ENCODE data around the gene FCHO2. TPM values are rescaled to one million over a fixed set of nuclear protein-coding genes. Genes with fewer than 3 reads are reported as not detected.
"Not testable (repeated sequence)": the region's sequence is repeated elsewhere in the genome, so short reads cannot be mapped to it uniquely, and the experiment has no call there.

FCHO2 gene
- total and polyA plus RNA-seq, 4 donors = 13.1 to 57.5 (median 31.2) TPM

DNA sequence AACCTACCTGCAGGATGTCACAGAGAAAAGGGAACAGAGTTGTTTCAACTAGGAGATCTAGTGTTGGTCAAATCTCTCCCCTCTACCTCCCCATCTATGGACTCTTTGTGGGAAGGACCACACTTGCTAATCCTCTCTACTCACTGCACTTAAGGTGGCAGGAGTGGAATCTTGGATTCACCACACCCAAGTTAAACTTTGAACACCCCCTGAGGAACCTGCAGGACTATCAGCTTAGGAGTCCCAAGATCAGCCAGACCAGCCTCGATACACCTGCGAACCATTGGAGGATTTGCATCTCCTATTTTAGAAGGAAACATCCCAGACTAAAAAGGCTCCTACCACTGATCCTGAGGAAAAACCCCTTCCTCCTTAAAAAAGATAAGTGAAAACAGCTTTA, 23.2 kb upstream of the FCHO2 start:
- H3K9me3 ChIP-seq (ENCODE audit: control insufficient read depth, low read length); H3K4me3 ChIP-seq (ENCODE audit: low read length in 2 of 2); H3K36me3 ChIP-seq (ENCODE audit: control insufficient read depth in 1 of 2, insufficient read depth in 2 of 2, low read length in 1 of 2); H3K27ac ChIP-seq (ENCODE audit: low read depth in 1 of 2, low read length in 2 of 2); ATAC-seq (ENCODE audit: low FRiP score); DNase-seq; H3K4me1 ChIP-seq (ENCODE audit: control insufficient read depth in 1 of 2, insufficient read depth in 2 of 2, low read length in 2 of 2); H3K27me3 ChIP-seq (ENCODE audit: control insufficient read depth in 1 of 2, insufficient read depth in 2 of 2, low read length in 1 of 2); intact Hi-C loops (cut with DNase I): not testable (repeated sequence)
- 95 to 97% methylated on average over 2 of the region's 2 CpGs for WGBS, 2 donors

DNA sequence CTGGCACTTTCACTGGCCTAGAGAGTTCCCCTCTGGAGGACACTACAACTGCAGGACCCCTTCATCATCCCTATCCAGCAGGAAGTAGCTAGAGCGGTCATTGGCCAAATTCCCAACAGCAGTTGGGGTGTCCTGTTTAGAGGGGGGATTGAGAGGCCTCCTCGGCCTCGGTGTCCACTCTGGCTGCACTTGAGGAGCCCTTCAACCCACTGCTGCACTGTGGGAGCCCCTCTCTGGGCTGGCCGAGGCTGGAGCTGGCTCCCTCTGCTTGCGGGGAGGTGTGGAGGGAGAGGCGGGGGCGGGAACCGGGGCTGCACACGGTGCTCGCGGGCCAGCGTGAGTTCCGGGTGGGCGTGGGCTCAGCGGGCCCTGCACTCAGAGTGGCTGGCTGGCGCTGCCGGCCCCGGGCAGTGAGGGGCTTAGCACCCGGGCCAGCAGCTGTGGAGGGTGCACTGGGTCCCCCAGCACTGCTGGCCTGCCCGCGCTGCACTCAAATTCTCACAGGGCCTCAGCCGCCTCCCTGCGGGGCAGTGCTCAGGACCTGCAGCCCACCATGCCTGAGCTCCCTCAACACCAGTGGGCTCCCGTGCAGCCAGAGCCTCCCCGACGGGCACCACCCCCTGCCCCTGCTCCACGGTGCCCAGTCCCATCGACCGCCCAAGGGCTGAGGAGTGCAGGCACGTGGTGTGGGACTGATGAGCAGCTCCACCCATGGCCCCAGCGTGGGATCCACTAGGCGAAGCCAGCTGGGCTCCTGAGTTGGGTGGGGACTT, 20.7 kb upstream of the FCHO2 start:
- WGBS, 2 donors = 97 to 98% methylated on average over 27 to 32 of the region's 32 CpGs
- H3K36me3 ChIP-seq (ENCODE audit: control insufficient read depth in 1 of 2, insufficient read depth in 2 of 2, low read length in 1 of 2); H3K9me3 ChIP-seq (ENCODE audit: control insufficient read depth, low read length); H3K4me1 ChIP-seq (ENCODE audit: control insufficient read depth in 1 of 2, insufficient read depth in 2 of 2, low read length in 2 of 2); intact Hi-C loops (cut with DNase I); H3K27me3 ChIP-seq (ENCODE audit: control insufficient read depth in 1 of 2, insufficient read depth in 2 of 2, low read length in 1 of 2); H3K27ac ChIP-seq (ENCODE audit: low read depth in 1 of 2, low read length in 2 of 2); ATAC-seq (ENCODE audit: low FRiP score); H3K4me3 ChIP-seq (ENCODE audit: low read length in 2 of 2); DNase-seq: not testable (repeated sequence)

DNA sequence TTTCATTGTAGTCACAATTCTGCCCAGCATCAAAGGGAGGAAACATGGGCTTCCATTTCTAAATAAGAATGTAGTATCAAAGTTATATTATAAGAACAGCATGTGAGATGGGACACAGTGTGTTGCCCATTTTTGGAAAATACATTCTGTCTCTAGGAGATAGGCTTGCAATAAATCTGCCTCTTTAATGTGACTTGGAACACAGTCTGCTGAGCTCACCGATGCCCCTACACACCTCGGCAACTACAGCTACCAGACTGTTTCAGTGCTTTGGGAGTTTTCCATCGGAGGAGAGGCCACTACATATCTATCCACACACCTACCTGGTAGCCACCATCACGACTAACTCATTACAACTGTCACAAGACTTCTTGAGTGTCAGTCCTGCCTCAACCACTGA, 18.9 kb upstream of the FCHO2 start:
- Histone ChIP-seq H3K4me1 (ENCODE audit: control insufficient read depth in 1 of 2, insufficient read depth in 2 of 2, low read length in 2 of 2) (no peaks in the 10 kb centered on the region), H3K27ac (ENCODE audit: low read depth in 1 of 2, low read length in 2 of 2) (no peak overlapping the region), H3K9me3 (ENCODE audit: control insufficient read depth, low read length) (peaks cover 1% of the 10 kb centered on the region), H3K4me3 (ENCODE audit: low read length in 2 of 2) (no peak overlapping the region), H3K36me3 (ENCODE audit: control insufficient read depth in 1 of 2, insufficient read depth in 2 of 2, low read length in 1 of 2) (no peaks in the 10 kb centered on the region), H3K27me3 (ENCODE audit: control insufficient read depth in 1 of 2, insufficient read depth in 2 of 2, low read length in 1 of 2) (no peaks in the 10 kb centered on the region)
- 91 to 93% methylated on average over 4 of the region's 4 CpGs for WGBS, 2 donors
- no peak for ATAC-seq (ENCODE audit: low FRiP score)
- DNase-seq = no peak
- intact Hi-C loops (cut with DNase I) = no loop called here

DNA sequence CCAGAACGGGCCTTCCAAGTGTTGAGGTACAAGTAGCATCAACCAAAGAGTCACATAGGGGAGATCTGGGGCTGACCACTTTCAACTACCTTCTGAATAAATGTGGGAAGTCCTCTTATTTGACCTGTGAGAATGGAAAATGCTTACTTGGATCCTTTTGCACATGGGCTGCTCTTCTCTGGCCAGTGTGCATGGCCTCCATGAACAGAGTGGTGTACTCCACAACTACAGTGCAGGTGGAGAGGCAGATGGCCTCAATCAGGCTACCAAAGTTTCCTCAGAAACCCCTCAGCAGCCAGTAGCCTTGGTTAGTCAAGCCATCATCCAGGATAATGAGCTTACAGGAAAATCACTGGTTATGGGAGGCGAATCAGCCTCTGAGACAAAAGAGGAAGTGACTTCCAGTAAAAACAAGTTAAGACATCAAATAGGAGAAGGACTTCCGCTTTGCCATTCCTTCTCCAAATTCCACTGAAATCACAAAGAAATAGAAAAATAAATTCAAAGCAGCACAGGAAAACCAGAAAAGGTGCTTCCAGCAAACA, 18.3 kb upstream of the FCHO2 start:
- no peak overlapping the region for H3K4me3 ChIP-seq (ENCODE audit: low read length in 2 of 2)
- no peaks in the 10 kb centered on the region for H3K27me3 ChIP-seq (ENCODE audit: control insufficient read depth in 1 of 2, insufficient read depth in 2 of 2, low read length in 1 of 2)
- no peak overlapping the region for H3K27ac ChIP-seq (ENCODE audit: low read depth in 1 of 2, low read length in 2 of 2)
- no peak for ATAC-seq (ENCODE audit: low FRiP score)
- no peaks in the 10 kb centered on the region for H3K36me3 ChIP-seq (ENCODE audit: control insufficient read depth in 1 of 2, insufficient read depth in 2 of 2, low read length in 1 of 2)
- intact Hi-C loops (cut with DNase I) = no loop called here
- peaks cover 1% of the 10 kb centered on the region for H3K9me3 ChIP-seq (ENCODE audit: control insufficient read depth, low read length)
- DNase-seq = no peak
- no peaks in the 10 kb centered on the region for H3K4me1 ChIP-seq (ENCODE audit: control insufficient read depth in 1 of 2, insufficient read depth in 2 of 2, low read length in 2 of 2)
- 72 to 80% methylated on average over 3 of the region's 3 CpGs for WGBS, 2 donors

DNA sequence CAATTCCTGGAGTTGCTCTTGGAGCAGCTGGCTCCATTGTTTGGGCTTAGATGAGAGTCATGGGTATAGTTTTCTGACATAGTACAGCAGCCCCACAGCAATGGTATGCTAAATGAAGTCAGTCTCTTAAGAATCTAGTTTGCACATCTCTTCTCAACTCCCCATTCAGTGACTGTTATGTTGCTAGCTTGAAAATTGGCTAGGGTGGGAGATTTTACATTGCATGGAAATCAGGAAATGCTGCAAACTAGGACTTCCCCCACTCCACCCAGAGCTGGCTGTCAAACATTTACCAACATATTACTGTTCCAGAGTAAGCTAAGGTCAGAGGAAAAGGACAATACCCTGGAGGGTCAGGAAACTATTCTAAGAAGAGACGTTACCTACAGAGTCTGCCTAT, 17.6 kb upstream of the FCHO2 start:
- WGBS, 2 donors = 39 to 43% methylated on average over 1 of the region's 1 CpG
- Histone ChIP-seq H3K27ac (ENCODE audit: low read depth in 1 of 2, low read length in 2 of 2) (no peak overlapping the region), H3K27me3 (ENCODE audit: control insufficient read depth in 1 of 2, insufficient read depth in 2 of 2, low read length in 1 of 2) (no peaks in the 10 kb centered on the region), H3K4me3 (ENCODE audit: low read length in 2 of 2) (no peak overlapping the region), H3K9me3 (ENCODE audit: control insufficient read depth, low read length) (peaks cover 1% of the 10 kb centered on the region), H3K36me3 (ENCODE audit: control insufficient read depth in 1 of 2, insufficient read depth in 2 of 2, low read length in 1 of 2) (no peaks in the 10 kb centered on the region), H3K4me1 (ENCODE audit: control insufficient read depth in 1 of 2, insufficient read depth in 2 of 2, low read length in 2 of 2) (no peaks in the 10 kb centered on the region)
- intact Hi-C loops (cut with DNase I) = no loop called here
- no peak for DNase-seq
- no peak for ATAC-seq (ENCODE audit: low FRiP score)

DNA sequence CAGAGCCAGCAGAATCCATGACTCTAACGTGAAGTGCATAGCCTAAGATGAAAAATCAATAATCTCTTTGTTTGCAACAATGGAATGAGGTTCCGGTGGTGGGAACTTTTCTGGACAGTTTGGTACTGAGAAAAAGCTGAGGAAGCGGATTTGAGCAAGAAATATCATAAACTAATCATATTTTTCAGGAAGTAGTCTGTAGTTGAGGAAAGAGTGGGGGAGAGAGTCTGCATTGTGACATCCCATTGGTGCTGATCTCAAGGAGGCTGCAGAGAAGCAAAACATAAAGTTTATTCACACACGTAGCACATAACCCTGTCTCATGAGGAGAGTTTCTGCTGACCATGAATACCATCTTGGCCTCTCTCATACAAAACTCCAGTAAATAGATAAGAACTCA, 15.8 kb upstream of the FCHO2 start:
- no peaks in the 10 kb centered on the region for H3K36me3 ChIP-seq (ENCODE audit: control insufficient read depth in 1 of 2, insufficient read depth in 2 of 2, low read length in 1 of 2)
- no peak for DNase-seq
- no peaks in the 10 kb centered on the region for H3K27me3 ChIP-seq (ENCODE audit: control insufficient read depth in 1 of 2, insufficient read depth in 2 of 2, low read length in 1 of 2)
- no peak overlapping the region for H3K27ac ChIP-seq (ENCODE audit: low read depth in 1 of 2, low read length in 2 of 2)
- intact Hi-C loops (cut with DNase I) = no loop called here
- 62 to 69% methylated on average over 4 of the region's 4 CpGs for WGBS, 2 donors
- no peaks in the 10 kb centered on the region for H3K9me3 ChIP-seq (ENCODE audit: control insufficient read depth, low read length)
- H3K4me3 ChIP-seq (ENCODE audit: low read length in 2 of 2) = no peak overlapping the region
- ATAC-seq (ENCODE audit: low FRiP score) = no peak
- H3K4me1 ChIP-seq (ENCODE audit: control insufficient read depth in 1 of 2, insufficient read depth in 2 of 2, low read length in 2 of 2) = no peaks in the 10 kb centered on the region

DNA sequence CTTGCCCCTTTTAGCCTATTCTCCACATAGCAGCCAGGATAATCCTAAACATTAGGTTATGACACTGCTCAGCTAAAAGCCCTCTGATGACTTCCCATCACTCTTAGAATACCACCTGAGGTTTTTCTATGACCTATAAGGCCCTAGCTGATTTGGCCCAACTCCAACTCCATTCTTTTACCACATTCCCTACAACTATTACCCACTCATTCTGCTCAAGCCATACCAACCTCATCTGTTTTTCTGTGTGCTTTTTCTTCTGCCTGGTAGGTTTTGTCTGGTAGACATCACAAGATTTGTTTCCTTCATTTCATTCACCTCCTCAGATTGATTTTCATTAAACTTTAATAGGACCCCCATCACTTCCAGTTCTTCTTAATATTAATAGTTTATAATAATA, 12.5 kb upstream of the FCHO2 start:
- no peaks in the 10 kb centered on the region for H3K9me3 ChIP-seq (ENCODE audit: control insufficient read depth, low read length)
- ATAC-seq (ENCODE audit: low FRiP score) (no peak), DNase-seq (no peak)
- no peak overlapping the region for H3K4me3 ChIP-seq (ENCODE audit: low read length in 2 of 2)
- H3K36me3 ChIP-seq (ENCODE audit: control insufficient read depth in 1 of 2, insufficient read depth in 2 of 2, low read length in 1 of 2) = no peaks in the 10 kb centered on the region
- intact Hi-C loops (cut with DNase I) = no loop called here
- no peak overlapping the region for H3K27ac ChIP-seq (ENCODE audit: low read depth in 1 of 2, low read length in 2 of 2)
- H3K27me3 ChIP-seq (ENCODE audit: control insufficient read depth in 1 of 2, insufficient read depth in 2 of 2, low read length in 1 of 2) = no peaks in the 10 kb centered on the region
- H3K4me1 ChIP-seq (ENCODE audit: control insufficient read depth in 1 of 2, insufficient read depth in 2 of 2, low read length in 2 of 2) = no peaks in the 10 kb centered on the region

DNA sequence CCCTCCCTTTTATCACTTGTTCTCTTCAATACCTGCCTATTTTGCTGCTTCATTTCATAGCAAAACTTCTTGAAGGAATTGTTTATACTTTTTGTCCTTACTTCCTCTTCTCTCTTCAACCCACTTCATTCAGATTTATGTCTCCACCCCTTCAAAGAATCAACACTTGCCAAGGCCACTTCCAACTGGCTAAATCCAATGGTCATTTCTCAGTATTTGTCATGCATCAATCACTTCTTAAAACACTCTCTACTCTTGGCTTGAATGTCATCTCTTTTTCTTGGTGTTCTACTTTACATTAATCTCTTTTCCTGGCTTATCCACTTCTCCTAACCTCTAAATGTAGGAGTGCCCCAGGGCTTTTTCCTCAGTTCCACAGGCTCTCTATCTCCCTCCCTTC, 8.3 kb upstream of the FCHO2 start:
- Histone ChIP-seq H3K27ac (ENCODE audit: low read depth in 1 of 2, low read length in 2 of 2) (no peak overlapping the region), H3K4me1 (ENCODE audit: control insufficient read depth in 1 of 2, insufficient read depth in 2 of 2, low read length in 2 of 2) (no peaks in the 10 kb centered on the region), H3K9me3 (ENCODE audit: control insufficient read depth, low read length) (no peaks in the 10 kb centered on the region), H3K4me3 (ENCODE audit: low read length in 2 of 2) (no peak overlapping the region), H3K27me3 (ENCODE audit: control insufficient read depth in 1 of 2, insufficient read depth in 2 of 2, low read length in 1 of 2) (no peaks in the 10 kb centered on the region), H3K36me3 (ENCODE audit: control insufficient read depth in 1 of 2, insufficient read depth in 2 of 2, low read length in 1 of 2) (no peaks in the 10 kb centered on the region)
- ATAC-seq (ENCODE audit: low FRiP score) (no peak), DNase-seq (no peak)
- intact Hi-C loops (cut with DNase I) = no loop called here

DNA sequence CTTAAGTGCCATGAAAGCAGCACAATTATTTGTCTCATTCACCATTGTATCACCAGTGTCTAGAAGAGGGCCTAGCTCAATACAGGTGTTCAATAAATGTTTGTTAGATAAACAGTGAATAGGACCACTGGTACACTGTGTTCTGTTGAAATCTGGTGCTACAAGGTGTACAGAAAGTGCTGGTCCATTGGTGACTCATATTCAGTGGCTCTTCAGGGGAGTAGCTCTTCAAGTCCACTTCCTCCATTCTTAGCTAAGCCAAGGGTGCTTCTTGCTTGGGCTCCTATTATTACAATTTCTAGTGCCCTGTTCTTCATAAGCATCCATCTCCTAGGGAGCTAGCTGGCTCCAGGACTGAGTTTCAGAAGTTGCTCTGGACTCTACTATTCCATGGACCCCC, 6.4 kb upstream of the FCHO2 start:
- peaks cover 0 to 4% of the 10 kb centered on the region in 2 donors for H3K4me1 ChIP-seq (ENCODE audit: control insufficient read depth in 1 of 2, insufficient read depth in 2 of 2, low read length in 2 of 2)
- intact Hi-C loops (cut with DNase I) = no loop called here
- H3K27me3 ChIP-seq (ENCODE audit: control insufficient read depth in 1 of 2, insufficient read depth in 2 of 2, low read length in 1 of 2) = no peaks in the 10 kb centered on the region
- H3K36me3 ChIP-seq (ENCODE audit: control insufficient read depth in 1 of 2, insufficient read depth in 2 of 2, low read length in 1 of 2) = no peaks in the 10 kb centered on the region
- H3K9me3 ChIP-seq (ENCODE audit: control insufficient read depth, low read length) = no peaks in the 10 kb centered on the region
- no peak overlapping the region for H3K27ac ChIP-seq (ENCODE audit: low read depth in 1 of 2, low read length in 2 of 2)
- no peak for ATAC-seq (ENCODE audit: low FRiP score)
- no peak for DNase-seq
- no peak overlapping the region for H3K4me3 ChIP-seq (ENCODE audit: low read length in 2 of 2)

Data from aorta (tissue), 5 donors.